Measurements from ENCODE around the gene HAND1.

Gene HAND1

GRCh38 chr5:154480847-154481246 lies 2.8 kb upstream of the HAND1 start:
- peaks cover 4% of the 10 kb centered on the region for H3K27me3 ChIP-seq (replicated peaks; ENCODE audit: control insufficient read depth, insufficient read depth, low read length)
- no peak for DNase-seq (ENCODE audit: extremely low read depth, insufficient read length)
- TF ChIP-seq CTCF (IDR thresholded peaks at IDR 0.05; ENCODE audit: insufficient read depth, low read length, poor library complexity, severe bottlenecking) = no peak
- no peaks in the 10 kb centered on the region for H3K36me3 ChIP-seq (ENCODE audit: control insufficient read depth, insufficient read depth, low read length)
- H3K4me3 ChIP-seq (replicated peaks; ENCODE audit: low read depth, low read length) = no peak overlapping the region

GRCh38 chr5:154479944-154480750 lies 2.1 kb upstream of the HAND1 start:
- peaks cover 4% of the 10 kb centered on the region for H3K27me3 ChIP-seq (replicated peaks; ENCODE audit: control insufficient read depth, insufficient read depth, low read length)
- no peak overlapping the region for H3K4me3 ChIP-seq (replicated peaks; ENCODE audit: low read depth, low read length)
- no peak for TF ChIP-seq CTCF (IDR thresholded peaks at IDR 0.05; ENCODE audit: insufficient read depth, low read length, poor library complexity, severe bottlenecking)
- H3K36me3 ChIP-seq (ENCODE audit: control insufficient read depth, insufficient read depth, low read length) = no peaks in the 10 kb centered on the region
- no peak for DNase-seq (ENCODE audit: extremely low read depth, insufficient read length)

GRCh38 chr5:154479160-154479943 lies 1.3 kb upstream of the HAND1 start:
- DNase-seq (ENCODE audit: extremely low read depth, insufficient read length) = no peak
- Histone ChIP-seq H3K27me3 (replicated peaks; ENCODE audit: control insufficient read depth, insufficient read depth, low read length) (peaks cover 4% of the 10 kb centered on the region), H3K36me3 (ENCODE audit: control insufficient read depth, insufficient read depth, low read length) (no peaks in the 10 kb centered on the region), H3K4me3 (replicated peaks; ENCODE audit: low read depth, low read length) (no peak overlapping the region)
- no peak for TF ChIP-seq CTCF (IDR thresholded peaks at IDR 0.05; ENCODE audit: insufficient read depth, low read length, poor library complexity, severe bottlenecking)

GRCh38 chr5:154478752-154479159 lies 729 bp upstream of the HAND1 start:
- DNase-seq (ENCODE audit: extremely low read depth, insufficient read length) = no peak
- TF ChIP-seq CTCF (IDR thresholded peaks at IDR 0.05; ENCODE audit: insufficient read depth, low read length, poor library complexity, severe bottlenecking) = no peak
- no peak overlapping the region for H3K4me3 ChIP-seq (replicated peaks; ENCODE audit: low read depth, low read length)
- H3K27me3 ChIP-seq (replicated peaks; ENCODE audit: control insufficient read depth, insufficient read depth, low read length) = peaks cover 4% of the 10 kb centered on the region
- H3K36me3 ChIP-seq (ENCODE audit: control insufficient read depth, insufficient read depth, low read length) = no peaks in the 10 kb centered on the region

GRCh38 chr5:154477382-154478223 lies 424 bp downstream of the HAND1 start:
- no peaks in the 10 kb centered on the region for H3K36me3 ChIP-seq (ENCODE audit: control insufficient read depth, insufficient read depth, low read length)
- H3K4me3 ChIP-seq (replicated peaks; ENCODE audit: low read depth, low read length) = no peak overlapping the region
- no peak for TF ChIP-seq CTCF (IDR thresholded peaks at IDR 0.05; ENCODE audit: insufficient read depth, low read length, poor library complexity, severe bottlenecking)
- DNase-seq (ENCODE audit: extremely low read depth, insufficient read length) = no peak
- H3K27me3 ChIP-seq (replicated peaks; ENCODE audit: control insufficient read depth, insufficient read depth, low read length) = peaks cover 4% of the 10 kb centered on the region
